AML-193 (cell line): Measurements from ENCODE around the gene SLC8A1.

Experiments used
- DNase-seq, 2 experiments: peaks; one replicate each; lab custom pipeline; 2025; lab: John Stamatoyannopoulos, UW

The SLC8A1 gene

GRCh38 chr2:40451918-40452605 is at the start of gene SLC8A1:
SLC8A1 (minus strand) TSS chr2:40452090.
- no peak for DNase-seq

GRCh38 chr2:40499437-40499836 is 47.5 kb upstream of the SLC8A1 start:
- DNase-seq = no peak

- DNase-seq = no peak
Observed at GRCh38 chr2:40497251-40497859, 45.5 kb upstream of the SLC8A1 start.

GRCh38 chr2:40489678-40489960 is 37.7 kb upstream of the SLC8A1 start:
- DNase-seq = no peak

GRCh38 chr2:40488927-40489677 is 37.2 kb upstream of the SLC8A1 start:
- no peak for DNase-seq

- peak in 1 of 2 experiments; percentile 6 for DNase-seq
Observed at GRCh38 chr2:40488101-40488601, 36.3 kb upstream of the SLC8A1 start.

GRCh38 chr2:40487602-40488001 is 35.7 kb upstream of the SLC8A1 start:
- DNase-seq = no peak

- DNase-seq = no peak
Observed at GRCh38 chr2:40485854-40486253, 34.0 kb upstream of the SLC8A1 start.

GRCh38 chr2:40485318-40485717 is 33.4 kb upstream of the SLC8A1 start:
- no peak for DNase-seq

- DNase-seq = no peak
Observed at GRCh38 chr2:40483549-40484243, 31.8 kb upstream of the SLC8A1 start.

GRCh38 chr2:40480596-40480995 is 28.7 kb upstream of the SLC8A1 start:
- DNase-seq = no peak

GRCh38 chr2:40480073-40480472 is 28.2 kb upstream of the SLC8A1 start:
- peak; percentile 64 to 68 for DNase-seq

GRCh38 chr2:40477361-40477760 is 25.5 kb upstream of the SLC8A1 start:
- DNase-seq = no peak

- DNase-seq = no peak
Observed at GRCh38 chr2:40476436-40476835, 24.5 kb upstream of the SLC8A1 start.

- no peak for DNase-seq
Observed at GRCh38 chr2:40474306-40474705, 22.4 kb upstream of the SLC8A1 start.

GRCh38 chr2:40471866-40472265 is 20.0 kb upstream of the SLC8A1 start:
- no peak for DNase-seq

GRCh38 chr2:40470822-40471813 is 19.2 kb upstream of the SLC8A1 start:
- DNase-seq = no peak

GRCh38 chr2:40466935-40467572 is 15.2 kb upstream of the SLC8A1 start:
- no peak for DNase-seq

GRCh38 chr2:40466332-40466906 is 14.5 kb upstream of the SLC8A1 start:
- DNase-seq = no peak

- DNase-seq = no peak
Observed at GRCh38 chr2:40463112-40463511, 11.2 kb upstream of the SLC8A1 start.
